NCI-H226 (cell line): Measurements from ENCODE around the gene CCDC170.

ENCODE experiments used
- DNase-seq: peaks from one replicate; pipeline ENCODE4 v3.0.0-alpha.2; 2015

The CCDC170 gene

GRCh38 chr6:151620179-151620578 is 126.4 kb downstream of the CCDC170 start:
- DNase-seq, result no peak

- no peak for DNase-seq
Observed at GRCh38 chr6:151624071-151624470, 130.3 kb downstream of the CCDC170 start.

GRCh38 chr6:151624481-151624880 is 130.7 kb downstream of the CCDC170 start:
- DNase-seq, result no peak

- DNase-seq, result no peak
Observed at GRCh38 chr6:151624900-151625536, 131.2 kb downstream of the CCDC170 start.

GRCh38 chr6:151627689-151628444 is 134.1 kb downstream of the CCDC170 start:
- peak; percentile 30 for DNase-seq

GRCh38 chr6:151629791-151630190 is 136.0 kb downstream of the CCDC170 start:
- no peak for DNase-seq

GRCh38 chr6:151630387-151630786 is 136.6 kb downstream of the CCDC170 start:
- DNase-seq, result no peak

- no peak for DNase-seq
Observed at GRCh38 chr6:151630991-151631655, 137.3 kb downstream of the CCDC170 start.

- no peak for DNase-seq
Observed at GRCh38 chr6:151632415-151632987, 138.7 kb downstream of the CCDC170 start.

GRCh38 chr6:151633526-151634335 is 139.9 kb downstream of the CCDC170 start:
- no peak for DNase-seq

GRCh38 chr6:151634336-151634720 is 140.5 kb downstream of the CCDC170 start:
- DNase-seq, result no peak

- no peak for DNase-seq
Observed at GRCh38 chr6:151635741-151636140, 141.9 kb downstream of the CCDC170 start.

- DNase-seq, result no peak
Observed at GRCh38 chr6:151637814-151638213, 144.0 kb downstream of the CCDC170 start.

- no peak for DNase-seq
Observed at GRCh38 chr6:151639750-151640149, 145.9 kb downstream of the CCDC170 start.

- no peak for DNase-seq
Observed at GRCh38 chr6:151641028-151641427, 147.2 kb downstream of the CCDC170 start.

- DNase-seq, result peak; percentile 13
Observed at GRCh38 chr6:151647976-151648639, 154.3 kb downstream of the CCDC170 start.

GRCh38 chr6:151649835-151650234 is 156.0 kb downstream of the CCDC170 start:
- DNase-seq, result no peak

- no peak for DNase-seq
Observed at GRCh38 chr6:151651639-151652038, 157.8 kb downstream of the CCDC170 start.

GRCh38 chr6:151652325-151652724 is 158.5 kb downstream of the CCDC170 start:
- no peak for DNase-seq

- DNase-seq, result no peak
Observed at GRCh38 chr6:151655099-151655498, 161.3 kb downstream of the CCDC170 start.

- no peak for DNase-seq
Observed at GRCh38 chr6:151656392-151656791, 162.6 kb downstream of the CCDC170 start.

GRCh38 chr6:151658091-151658490 is 164.3 kb downstream of the CCDC170 start:
- no peak for DNase-seq
